Activated gamma-delta T cell treated with Interleukin-2 at 50 U/mL for 16 hours (primary cell): Measurements from ENCODE around the gene RNF20.

Source experiments
- DNase-seq: peaks from one replicate; pipeline ENCODE4 v3.0.0-alpha.2; 2020

The RNF20 gene

DNA sequence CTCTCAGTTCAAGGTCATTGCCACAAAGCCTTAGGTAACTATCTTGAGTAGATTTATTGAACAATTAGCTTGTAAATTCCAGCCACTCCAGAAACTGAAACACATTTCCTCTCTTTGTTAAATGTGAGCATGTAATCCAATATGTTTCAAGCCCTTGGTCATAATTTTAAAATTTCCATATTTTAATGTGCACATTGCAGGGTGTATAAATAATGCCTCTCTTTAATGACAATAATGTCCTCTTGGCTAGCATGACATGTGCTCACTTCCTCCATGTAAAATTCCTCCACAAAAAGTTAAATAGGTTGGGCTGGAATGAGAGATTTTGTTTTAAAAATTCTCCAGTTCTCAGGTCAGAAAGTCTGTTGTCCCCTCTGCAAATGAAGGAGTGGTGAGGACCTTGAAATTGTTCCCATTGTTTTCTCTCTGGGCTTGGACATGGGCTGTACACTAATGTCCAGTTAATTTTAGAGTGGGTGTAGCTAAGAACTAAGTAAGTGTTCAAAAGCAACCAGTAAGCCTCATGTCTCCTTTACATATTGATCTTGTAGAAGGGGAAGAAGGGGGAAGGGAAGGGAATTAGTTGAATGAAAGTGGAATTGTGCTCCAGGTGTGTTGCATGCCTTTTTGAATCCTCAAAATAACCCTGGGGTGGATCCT lies 58.3 kb downstream of the RNF20 start:
- no peak for DNase-seq

DNA sequence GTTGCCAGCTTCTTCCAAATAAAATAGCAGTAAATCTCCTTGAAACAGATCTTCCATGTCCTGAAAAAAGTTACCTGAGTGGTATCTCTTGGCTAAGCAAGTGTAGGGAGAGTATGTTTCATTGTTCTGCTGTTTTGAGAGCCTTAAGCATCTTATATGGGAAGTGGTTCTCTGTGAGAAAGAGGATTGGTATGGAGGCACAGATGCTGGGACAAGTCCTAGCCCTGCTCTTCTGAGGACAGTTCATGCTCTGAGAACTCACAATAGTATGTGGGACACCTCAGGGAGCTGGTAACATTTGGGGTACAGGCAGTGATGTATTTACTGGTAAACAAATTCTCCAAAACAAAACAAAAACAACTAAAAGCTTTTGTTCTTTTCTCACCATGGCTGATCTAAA lies 59.1 kb downstream of the RNF20 start:
- no peak for DNase-seq

DNA sequence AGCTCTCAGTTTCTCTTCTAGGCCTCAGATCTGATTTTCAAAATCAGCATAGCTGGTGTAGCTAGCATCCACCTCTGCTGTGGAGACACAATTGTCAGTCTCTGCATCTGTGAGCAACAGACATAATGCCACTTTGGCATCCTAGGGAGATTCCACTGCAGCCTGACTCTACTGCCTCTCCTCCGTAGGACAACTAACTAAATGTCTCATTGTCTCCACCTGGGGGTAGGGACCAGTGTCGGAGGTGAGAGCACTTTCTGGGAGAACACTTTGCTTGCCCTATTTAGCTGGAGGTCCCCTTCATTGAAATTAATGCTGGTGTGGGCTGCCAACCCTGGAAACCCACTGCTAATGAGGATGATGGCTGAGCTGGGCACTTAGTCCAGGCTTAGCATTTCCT lies 59.7 kb downstream of the RNF20 start:
- no peak for DNase-seq

DNA sequence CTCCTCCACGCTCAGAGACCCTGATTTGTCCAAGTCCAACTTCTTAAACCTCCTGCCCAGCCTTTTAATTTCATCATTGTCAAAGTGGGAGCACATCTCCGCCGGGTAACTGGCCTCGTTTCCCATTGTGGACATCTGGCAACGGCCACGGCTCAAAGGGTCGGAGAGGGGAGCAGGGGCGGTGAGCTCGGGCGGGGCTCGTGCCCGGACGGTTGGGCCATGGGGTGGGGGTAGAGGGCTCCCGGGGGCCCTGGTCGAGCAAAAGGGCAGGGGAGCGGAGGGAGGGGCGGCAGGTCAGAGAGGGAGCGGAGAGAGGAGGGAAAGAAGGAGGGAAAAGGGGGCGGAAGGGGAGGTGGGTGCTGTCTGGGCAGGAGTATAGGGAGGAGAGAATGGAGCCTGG lies 61.1 kb downstream of the RNF20 start, which contains the start of gene PPP3R2:
Gene PPP3R2 (minus strand): TSS at position 174 of the 400 bp plus-strand sequence. CDS start 48 bp downstream, at position 126.
- no peak for DNase-seq

DNA sequence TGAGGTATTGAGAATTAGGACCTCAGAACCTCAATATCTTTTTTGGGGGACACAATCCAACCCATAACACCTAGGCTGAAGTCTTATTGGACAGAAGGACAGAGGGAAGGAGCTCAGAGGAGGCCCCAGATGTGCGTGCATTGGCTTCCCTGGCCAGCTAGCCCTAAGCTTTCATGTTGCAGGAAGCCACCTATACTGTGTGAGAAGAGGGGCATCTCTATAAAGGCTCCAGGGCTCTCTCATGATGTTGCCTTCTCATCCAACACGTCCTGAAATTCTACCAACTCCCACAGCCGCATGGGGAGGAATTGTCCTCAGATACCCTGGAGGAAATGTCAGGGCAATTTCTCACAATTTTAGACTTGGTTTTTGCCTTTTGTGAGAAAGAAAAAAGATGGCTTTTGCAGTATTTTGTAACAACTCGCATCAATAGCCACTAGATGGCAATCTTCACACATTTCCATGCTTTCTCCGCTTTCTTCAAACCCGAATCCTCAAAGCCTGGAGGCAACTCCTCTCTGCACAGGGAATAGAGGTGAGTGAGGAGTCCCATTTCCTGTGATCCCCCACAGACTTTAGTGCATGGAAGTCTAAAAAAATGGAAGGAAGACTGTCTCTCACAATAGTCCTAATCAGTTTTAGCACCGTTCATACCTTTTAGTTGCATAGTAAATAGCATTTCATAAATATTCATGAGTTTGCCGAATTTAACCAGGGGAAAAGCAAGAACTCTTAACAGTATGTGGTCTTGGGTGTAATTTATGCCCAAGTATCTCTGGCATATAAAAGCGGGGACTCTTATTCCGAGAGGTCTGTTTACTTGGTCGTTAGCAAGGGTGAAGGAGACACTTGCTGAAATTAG lies 68.5 kb downstream of the RNF20 start:
- DNase-seq: no peak

DNA sequence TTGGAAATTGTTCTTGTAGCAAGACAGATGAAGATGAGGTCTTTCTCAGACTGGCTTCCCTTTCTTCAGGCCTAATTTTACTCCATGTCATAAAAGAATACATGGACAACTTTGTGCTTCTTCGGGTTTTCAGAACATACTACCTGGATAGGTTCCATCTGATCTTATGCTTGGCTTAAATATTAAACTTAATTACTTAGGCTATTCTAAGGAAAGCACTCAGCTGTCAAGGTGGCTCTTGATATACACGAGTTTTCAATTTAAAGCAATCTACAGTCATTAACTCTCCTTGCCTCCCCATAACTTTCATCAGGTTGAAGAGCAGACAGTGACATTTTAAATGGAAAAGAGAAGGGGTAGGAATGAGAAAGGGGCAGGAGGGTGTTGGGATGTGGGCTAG lies 70.6 kb downstream of the RNF20 start:
- DNase-seq: no peak

DNA sequence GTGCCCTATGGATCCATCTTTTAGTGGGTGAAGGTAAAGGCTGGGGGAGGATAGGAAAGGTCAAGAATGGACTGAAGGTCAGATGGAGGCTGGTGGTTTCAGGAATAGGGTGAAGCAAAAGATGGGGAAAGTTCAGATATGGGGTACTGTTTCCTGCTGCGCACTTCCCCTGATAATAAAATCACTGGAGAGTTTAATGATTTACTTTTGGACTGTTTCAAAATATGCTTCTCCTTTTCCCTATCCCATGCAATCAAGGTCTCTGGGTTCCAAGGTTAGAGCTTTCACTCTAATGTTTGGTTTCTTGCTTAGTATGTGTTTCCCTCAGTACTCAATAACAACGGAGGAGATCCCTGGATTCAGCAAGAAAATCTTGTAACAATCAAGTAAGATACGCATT lies 71.9 kb downstream of the RNF20 start:
- no peak for DNase-seq
